GM12878 (cell line): Measurements from ENCODE around the gene SETBP1. TPM values are rescaled to one million over a fixed set of nuclear protein-coding genes. Genes with fewer than 3 reads are reported as not detected.

Source experiments
- ATAC-seq: fragments of 200-7000 bp; cut with Tn5 transposase; 3 replicates; pipeline ENCODE4 v1.9.1; 2020; ENCODE audit warnings: mild to moderate bottlenecking, moderate library complexity
- BruUV-seq: library from RNA; stranded (reverse); fragments of 400-500 nt; replicated peaks from 2 replicates; lab custom pipeline; 2021; lab: Mats Ljungman, UMichigan
- CTCF ChIA-PET: fragments of 300-600 bp; sonication (Branson Sonifier 250); formaldehyde crosslinking; extraction: SDS; loops from one replicate; lab custom pipeline; 2021; ENCODE audit warnings: inconsistent platforms; lab: Yijun Ruan, JAX
- POLR2A ChIA-PET: fragments of 350-600 bp; formaldehyde crosslinking; extraction: SDS; loops from one replicate; lab custom pipeline; 2021; ENCODE audit warnings: inconsistent platforms; lab: Charles Lee
- RAD21 ChIA-PET: fragments of 300-600 bp; sonication (Branson Sonifier 250); formaldehyde crosslinking; loops from one replicate; lab custom pipeline; 2023; ENCODE audit warnings: antibody characterized with exemption; ENCODE audit not compliant: unreplicated experiment; lab: Charles Lee
- SMC1A ChIA-PET: fragments of 300-600 bp; sonication (Branson Sonifier 250); formaldehyde crosslinking; loops from one replicate; lab custom pipeline; 2023; ENCODE audit not compliant: unreplicated experiment, uncharacterized antibody; lab: Charles Lee
- DNase-seq: peaks from one replicate; pipeline ENCODE4 v3.0.0-alpha.2; 2011; ENCODE audit warnings: low read depth, low spot score
- FAIRE-seq: peaks from 3 replicates; lab custom pipeline; 2011; peaks lifted over from hg19 to GRCh38; lab: Jason Lieb, UNC
- H2AFZ ChIP-seq: 2 replicates; pipeline ENCODE4 v1.6.0; 2011; ENCODE audit warnings: low read depth, low read length, control low read depth; ENCODE audit not compliant: control insufficient read depth
- H3K27ac ChIP-seq: 2 replicates; pipeline ENCODE4 v1.5.1; 2011; ENCODE audit warnings: control low read depth; ENCODE audit not compliant: control insufficient read depth, insufficient read depth
- H3K27me3 ChIP-seq, 2 experiments: replicated peaks in 1 of 2; 2 replicates each; pipeline versions ENCODE4 v1.6.0 to v1.6.1; 2011; ENCODE audit warnings: low read length in 1 of 2; ENCODE audit not compliant: control insufficient read depth in 2 of 2, insufficient read depth in 2 of 2
- H3K36me3 ChIP-seq, 2 experiments: 2 replicates each; pipeline ENCODE4 v1.5.1; 2011; ENCODE audit warnings: low read length in 1 of 2; ENCODE audit not compliant: control insufficient read depth in 2 of 2, insufficient read depth in 2 of 2
- H3K4me1 ChIP-seq: 2 replicates; pipeline ENCODE4 v1.6.1; 2011; ENCODE audit warnings: mild to moderate bottlenecking, low read length, moderate library complexity, mixed read lengths; ENCODE audit not compliant: control insufficient read depth, insufficient read depth
- H3K4me2 ChIP-seq: 2 replicates; pipeline ENCODE4 v1.6.0; 2011; ENCODE audit warnings: control low read depth; ENCODE audit not compliant: control insufficient read depth, insufficient read depth
- H3K4me3 ChIP-seq: fragments of 200-600 bp; sonication (generic); 2 replicates; pipeline ENCODE4 v1.5.1; 2016
- H3K79me2 ChIP-seq: 2 replicates; pipeline ENCODE4 v1.6.0; 2011; ENCODE audit warnings: low read length; ENCODE audit not compliant: control insufficient read depth, insufficient read depth
- H3K9ac ChIP-seq: 2 replicates; pipeline ENCODE4 v1.8.0; 2011; ENCODE audit warnings: low read length, control low read depth, mixed read lengths; ENCODE audit not compliant: control insufficient read depth, insufficient read depth
- H3K9me3 ChIP-seq: replicated peaks from 3 replicates; pipeline ENCODE4 v1.5.1; 2011; ENCODE audit warnings: mild to moderate bottlenecking, low read length; ENCODE audit not compliant: control insufficient read depth, insufficient read depth
- H4K20me1 ChIP-seq: 2 replicates; pipeline ENCODE4 v1.6.0; 2011; ENCODE audit not compliant: control insufficient read depth, insufficient read depth
- ATF7 ChIP-seq: fragments of 450-650 bp; IDR thresholded peaks from 2 replicates; pipeline ENCODE4 v1.6.1; 2016; ENCODE audit warnings: low read depth, mild to moderate bottlenecking
- DPF2 ChIP-seq: fragments of 450-650 bp; IDR thresholded peaks from 2 replicates; pipeline ENCODE4 v1.6.1; 2017; ENCODE audit warnings: mild to moderate bottlenecking
- EZH2 ChIP-seq: IDR thresholded peaks from 2 replicates; pipeline ENCODE4 v1.6.1; 2012; ENCODE audit warnings: low read depth, mild to moderate bottlenecking, control low read depth, inconsistent platforms, low read length, borderline replicate concordance; ENCODE audit not compliant: control insufficient read depth
- HDAC2 ChIP-seq: fragments of 200-600 bp; sonication (generic); IDR thresholded peaks from 2 replicates; pipeline ENCODE4 v1.6.1; 2017
- IRF4 ChIP-seq: IDR thresholded peaks from 2 replicates; pipeline ENCODE4 v1.6.1; 2011; ENCODE audit warnings: low read depth, low read length
- IRF5 ChIP-seq: fragments of 450-650 bp; IDR thresholded peaks from 2 replicates; pipeline ENCODE4 v1.6.1; 2017; ENCODE audit warnings: borderline replicate concordance
- MTA3 ChIP-seq: IDR thresholded peaks from 2 replicates; pipeline ENCODE4 v1.6.1; 2012; ENCODE audit warnings: low read length, inconsistent platforms, borderline replicate concordance
- PML ChIP-seq: IDR thresholded peaks from 2 replicates; pipeline ENCODE4 v1.6.1; 2012; ENCODE audit warnings: low read length, inconsistent platforms
- SMARCA5 ChIP-seq: fragments of 450-650 bp; IDR thresholded peaks from 2 replicates; pipeline ENCODE4 v1.6.1; 2017; ENCODE audit warnings: mild to moderate bottlenecking
- WGBS: methylation state at CpG from one replicate; pipeline ENCODE4 v1.1.6; 2016; ENCODE audit warnings: low lambda C conversion rate; ENCODE audit not compliant: insufficient replicate concordance, insufficient coverage; ENCODE audit errors: missing lambda C conversion rate; 5-methylcytosine and 5-hydroxymethylcytosine counted together
- in situ Hi-C: fragments of 300-500 bp; cut with MboI; formaldehyde crosslinking; loops from 9 replicates; pipeline ENCODE4 v1.14.3; 2018; ENCODE audit warnings: mixed read lengths
- intact Hi-C: fragments of 100-400 bp; cut with micrococcal nuclease; formaldehyde crosslinking; loops from one replicate; pipeline ENCODE4 v1.14.2; 2022; ENCODE audit not compliant: unreplicated experiment
- polyA plus RNA-seq, 11 experiments: library from polyadenylated mRNA; depleted of rRNA in 4 of 11; unstranded in 6 of 11; stranded (reverse) in 5 of 11; fragments of >200 nt; fragmentation: Nextera tagmentation in 4 of 11; fragmentation: Illumina TruSeq in 1 of 11; extraction: Ambion mirVana in 4 of 11; extraction: Trizol in 1 of 11; gene quantifications; 1 replicate in 1 of 11; 2 replicates in 10 of 11; pipeline versions ENCODE4 v1.2.1 to v1.2.3, GENCODE V29; 2011 to 2016; ENCODE audit warnings: inconsistent platforms in 2 of 11, missing spikeins in 2 of 11, low read depth in 1 of 11
- total RNA-seq, 4 experiments: library from RNA; depleted of rRNA in 3 of 4; stranded (reverse); fragments of >200 nt in 3 of 4; fragmentation: Illumina TruSeq in 1 of 4; extraction: Trizol in 1 of 4; gene quantifications; 2 replicates each; pipeline versions ENCODE4 v1.2.1 to v1.2.3, GENCODE V29; 2013 to 2021
- TF ChIP-seq, protein P1 (sequence below): fragments of 450-650 bp; IDR thresholded peaks from 2 replicates; pipeline ENCODE4 v1.6.1; 2016; ENCODE audit warnings: mild to moderate bottlenecking
- TF ChIP-seq, protein P2 (sequence below): IDR thresholded peaks from 2 replicates; pipeline ENCODE4 v1.6.1; 2011; ENCODE audit warnings: low read depth, mild to moderate bottlenecking, low read length, moderate library complexity, borderline replicate concordance; ENCODE audit errors: extremely low read depth
- TF ChIP-seq, protein P3 (sequence below): IDR thresholded peaks from 2 replicates; pipeline ENCODE4 v1.6.1; 2012; ENCODE audit warnings: improper control_type of control experiment, low read depth, low read length; ENCODE audit not compliant: insufficient replicate concordance

The SETBP1 gene
- total and polyA plus RNA-seq, 10 of the 15 experiments (the other 5 are each of a cell fraction or from before 2014, with no cell fraction given), result 0.99 to 29.7 (median 8.3) TPM

DNA sequence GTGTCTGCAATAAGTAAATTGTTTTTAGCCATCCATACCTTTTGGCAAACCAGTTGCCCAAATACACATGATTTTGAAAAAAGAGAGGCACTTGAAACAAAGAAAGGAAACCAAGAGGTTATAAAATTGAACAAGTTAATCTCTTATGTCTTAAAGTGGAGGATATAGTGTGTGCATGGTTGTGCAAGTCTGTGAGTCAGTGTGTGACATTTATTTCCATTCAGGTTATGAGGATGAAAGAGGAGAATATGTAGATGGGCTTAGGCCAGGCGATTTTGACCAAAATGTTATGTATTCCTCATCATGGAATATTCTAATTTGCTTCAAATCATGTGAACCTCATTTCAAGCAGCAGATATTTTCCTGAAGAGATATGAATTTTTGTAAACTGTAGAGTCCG is 123.3 kb downstream of the SETBP1 start:
- ChIA-PET POLR2A (interaction anchor here (0.6 to 2.1 kb wide), 2 partner anchors 45 to 375 kb away, joined by 4 to 8 read pairs; no protein-coding TSS in a partner anchor), CTCF (interaction anchor here (0.7 to 1.4 kb wide), 3 partner anchors 15 to 409 kb away, joined by 3 to 4 read pairs (median 3); no protein-coding TSS in a partner anchor), SMC1A (interaction anchor here (0.6 to 6.6 kb wide), 13 partner anchors 8 to 128 kb away, joined by 3 to 43 read pairs (median 6); no protein-coding TSS in a partner anchor), RAD21 (interaction anchor here (0.9 to 1.7 kb wide), 3 partner anchors 8 to 123 kb away, joined by 4 to 6 read pairs (median 4); partner anchors contain the start of gene SETBP1)
- H3K27me3 ChIP-seq, result no peaks in the 10 kb centered on the region
- in situ Hi-C loops (no loop called here), intact Hi-C loops (loop anchor here (5.0 kb wide), 1 partner anchor 83 kb away; no protein-coding TSS in a partner anchor)
- no TSS peak for BruUV-seq
- DNase-seq (no peak), FAIRE-seq (no peak), ATAC-seq (no peak)
- no peak overlapping the region for H3K4me2 ChIP-seq
- WGBS, result 52% methylated on average over 2 of the region's 2 CpGs
- H3K36me3 ChIP-seq, result peaks cover 1 to 4% of the 10 kb centered on the region in 2 experiments; a peak in 2 of 4 replicates
- H3K4me3 ChIP-seq, result no peak overlapping the region
- peaks cover 35% of the 10 kb centered on the region for H3K4me1 ChIP-seq
- no peak overlapping the region for H3K27ac ChIP-seq
- H3K9ac ChIP-seq, result no peak overlapping the region
- H2AFZ ChIP-seq, result no peak overlapping the region
- no peaks in the 10 kb centered on the region; the same call in 2 of the 3 replicates for H3K9me3 ChIP-seq
- TF ChIP-seq, protein P1, sequence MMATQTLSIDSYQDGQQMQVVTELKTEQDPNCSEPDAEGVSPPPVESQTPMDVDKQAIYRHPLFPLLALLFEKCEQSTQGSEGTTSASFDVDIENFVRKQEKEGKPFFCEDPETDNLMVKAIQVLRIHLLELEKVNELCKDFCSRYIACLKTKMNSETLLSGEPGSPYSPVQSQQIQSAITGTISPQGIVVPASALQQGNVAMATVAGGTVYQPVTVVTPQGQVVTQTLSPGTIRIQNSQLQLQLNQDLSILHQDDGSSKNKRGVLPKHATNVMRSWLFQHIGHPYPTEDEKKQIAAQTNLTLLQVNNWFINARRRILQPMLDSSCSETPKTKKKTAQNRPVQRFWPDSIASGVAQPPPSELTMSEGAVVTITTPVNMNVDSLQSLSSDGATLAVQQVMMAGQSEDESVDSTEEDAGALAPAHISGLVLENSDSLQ, result no peak
- TF ChIP-seq IRF5 (no peak), MTA3 (no peak), HDAC2 (no peak), ATF7 (no peak), PML (no peak), EZH2 (no peak), IRF4 (no peak), DPF2 (no peak), SMARCA5 (no peak)
- TF ChIP-seq, protein P2, sequence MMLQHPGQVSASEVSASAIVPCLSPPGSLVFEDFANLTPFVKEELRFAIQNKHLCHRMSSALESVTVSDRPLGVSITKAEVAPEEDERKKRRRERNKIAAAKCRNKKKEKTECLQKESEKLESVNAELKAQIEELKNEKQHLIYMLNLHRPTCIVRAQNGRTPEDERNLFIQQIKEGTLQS, result no peak
- TF ChIP-seq, protein P3, sequence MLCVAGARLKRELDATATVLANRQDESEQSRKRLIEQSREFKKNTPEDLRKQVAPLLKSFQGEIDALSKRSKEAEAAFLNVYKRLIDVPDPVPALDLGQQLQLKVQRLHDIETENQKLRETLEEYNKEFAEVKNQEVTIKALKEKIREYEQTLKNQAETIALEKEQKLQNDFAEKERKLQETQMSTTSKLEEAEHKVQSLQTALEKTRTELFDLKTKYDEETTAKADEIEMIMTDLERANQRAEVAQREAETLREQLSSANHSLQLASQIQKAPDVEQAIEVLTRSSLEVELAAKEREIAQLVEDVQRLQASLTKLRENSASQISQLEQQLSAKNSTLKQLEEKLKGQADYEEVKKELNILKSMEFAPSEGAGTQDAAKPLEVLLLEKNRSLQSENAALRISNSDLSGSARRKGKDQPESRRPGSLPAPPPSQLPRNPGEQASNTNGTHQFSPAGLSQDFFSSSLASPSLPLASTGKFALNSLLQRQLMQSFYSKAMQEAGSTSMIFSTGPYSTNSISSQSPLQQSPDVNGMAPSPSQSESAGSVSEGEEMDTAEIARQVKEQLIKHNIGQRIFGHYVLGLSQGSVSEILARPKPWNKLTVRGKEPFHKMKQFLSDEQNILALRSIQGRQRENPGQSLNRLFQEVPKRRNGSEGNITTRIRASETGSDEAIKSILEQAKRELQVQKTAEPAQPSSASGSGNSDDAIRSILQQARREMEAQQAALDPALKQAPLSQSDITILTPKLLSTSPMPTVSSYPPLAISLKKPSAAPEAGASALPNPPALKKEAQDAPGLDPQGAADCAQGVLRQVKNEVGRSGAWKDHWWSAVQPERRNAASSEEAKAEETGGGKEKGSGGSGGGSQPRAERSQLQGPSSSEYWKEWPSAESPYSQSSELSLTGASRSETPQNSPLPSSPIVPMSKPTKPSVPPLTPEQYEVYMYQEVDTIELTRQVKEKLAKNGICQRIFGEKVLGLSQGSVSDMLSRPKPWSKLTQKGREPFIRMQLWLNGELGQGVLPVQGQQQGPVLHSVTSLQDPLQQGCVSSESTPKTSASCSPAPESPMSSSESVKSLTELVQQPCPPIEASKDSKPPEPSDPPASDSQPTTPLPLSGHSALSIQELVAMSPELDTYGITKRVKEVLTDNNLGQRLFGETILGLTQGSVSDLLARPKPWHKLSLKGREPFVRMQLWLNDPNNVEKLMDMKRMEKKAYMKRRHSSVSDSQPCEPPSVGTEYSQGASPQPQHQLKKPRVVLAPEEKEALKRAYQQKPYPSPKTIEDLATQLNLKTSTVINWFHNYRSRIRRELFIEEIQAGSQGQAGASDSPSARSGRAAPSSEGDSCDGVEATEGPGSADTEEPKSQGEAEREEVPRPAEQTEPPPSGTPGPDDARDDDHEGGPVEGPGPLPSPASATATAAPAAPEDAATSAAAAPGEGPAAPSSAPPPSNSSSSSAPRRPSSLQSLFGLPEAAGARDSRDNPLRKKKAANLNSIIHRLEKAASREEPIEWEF, result no peak
- no peaks in the 10 kb centered on the region for H3K79me2 ChIP-seq
- no peaks in the 10 kb centered on the region for H4K20me1 ChIP-seq
